Measurements from ENCODE around the gene CPAMD8. TPM values are rescaled to one million over a fixed set of nuclear protein-coding genes. Genes with fewer than 3 reads are reported as not detected.

CPAMD8 gene
- total and polyA plus RNA-seq, 10 of the 15 experiments (the other 5 are each of a cell fraction or from before 2014, with no cell fraction given) = 0.12 to 0.97 (median 0.25) TPM; not detected in 3

DNA sequence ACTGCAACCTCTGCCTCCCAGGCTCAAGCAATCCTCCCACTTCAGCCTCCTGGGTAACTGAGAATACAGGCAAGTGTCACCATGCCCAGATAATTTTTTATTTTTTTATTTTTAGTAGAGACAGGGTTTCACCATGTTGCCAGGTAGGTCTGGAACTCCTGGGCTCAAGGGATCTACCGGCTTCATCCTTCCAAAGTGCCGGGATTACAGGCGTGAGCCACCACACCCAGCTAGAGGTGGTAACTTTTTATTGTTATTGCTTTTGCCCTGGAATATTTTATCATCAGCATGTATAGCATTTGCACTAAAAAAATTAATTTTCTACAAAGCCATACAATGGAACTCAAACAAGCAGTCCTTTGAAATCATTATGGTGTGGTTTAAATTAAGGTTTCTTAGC lies 34.6 kb upstream of the CPAMD8 start (continued):
- TF ChIP-seq, protein P1, sequence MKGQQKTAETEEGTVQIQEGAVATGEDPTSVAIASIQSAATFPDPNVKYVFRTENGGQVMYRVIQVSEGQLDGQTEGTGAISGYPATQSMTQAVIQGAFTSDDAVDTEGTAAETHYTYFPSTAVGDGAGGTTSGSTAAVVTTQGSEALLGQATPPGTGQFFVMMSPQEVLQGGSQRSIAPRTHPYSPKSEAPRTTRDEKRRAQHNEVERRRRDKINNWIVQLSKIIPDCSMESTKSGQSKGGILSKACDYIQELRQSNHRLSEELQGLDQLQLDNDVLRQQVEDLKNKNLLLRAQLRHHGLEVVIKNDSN (IDR thresholded peaks at IDR 0.05; ENCODE audit: borderline replicate concordance, extremely low read length, insufficient read depth, low read depth, low read length) = no peak
- TF ChIP-seq PAX8 (IDR thresholded peaks at IDR 0.05) (no peak), KDM1A (IDR thresholded peaks at IDR 0.05; ENCODE audit: borderline replicate concordance) (no peak), SUZ12 (IDR thresholded peaks at IDR 0.05; ENCODE audit: unreplicated experiment) (no peak)
- TF ChIP-seq, protein P2, sequence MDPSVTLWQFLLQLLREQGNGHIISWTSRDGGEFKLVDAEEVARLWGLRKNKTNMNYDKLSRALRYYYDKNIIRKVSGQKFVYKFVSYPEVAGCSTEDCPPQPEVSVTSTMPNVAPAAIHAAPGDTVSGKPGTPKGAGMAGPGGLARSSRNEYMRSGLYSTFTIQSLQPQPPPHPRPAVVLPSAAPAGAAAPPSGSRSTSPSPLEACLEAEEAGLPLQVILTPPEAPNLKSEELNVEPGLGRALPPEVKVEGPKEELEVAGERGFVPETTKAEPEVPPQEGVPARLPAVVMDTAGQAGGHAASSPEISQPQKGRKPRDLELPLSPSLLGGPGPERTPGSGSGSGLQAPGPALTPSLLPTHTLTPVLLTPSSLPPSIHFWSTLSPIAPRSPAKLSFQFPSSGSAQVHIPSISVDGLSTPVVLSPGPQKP (IDR thresholded peaks at IDR 0.05; ENCODE audit: low read depth, low read length) = no peak

DNA sequence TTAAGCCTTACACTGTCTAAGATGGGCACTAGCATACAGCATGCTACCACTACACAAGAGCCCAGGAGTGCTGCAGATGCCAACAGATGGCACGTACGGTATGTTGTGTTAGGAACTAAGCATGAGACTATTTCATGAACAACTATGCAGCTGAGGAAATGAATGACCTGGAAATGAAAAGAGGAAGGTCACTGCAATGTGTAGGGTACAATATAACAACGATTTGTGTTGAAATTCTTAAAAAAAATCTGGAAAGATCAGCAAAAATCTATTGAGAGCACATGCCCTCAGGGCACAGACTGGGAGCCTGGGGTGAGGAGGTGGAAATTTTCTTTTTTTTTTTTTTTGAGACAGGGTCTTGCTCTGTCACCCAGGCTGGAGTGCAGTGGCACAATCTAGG lies 34.2 kb upstream of the CPAMD8 start:
- Histone ChIP-seq H3K36me3 (ENCODE audit: control insufficient read depth in 2 of 2, insufficient read depth in 2 of 2, low read length in 1 of 2) (peaks cover 18 to 21% of the 10 kb centered on the region in 2 experiments), H3K27me3 (replicated peaks in 1 of 2; ENCODE audit: control insufficient read depth in 2 of 2, insufficient read depth in 2 of 2, low read length in 1 of 2) (no peaks in the 10 kb centered on the region), H3K4me3 (no peak overlapping the region), H3K79me2 (ENCODE audit: control insufficient read depth, insufficient read depth, low read length) (peaks cover 12% of the 10 kb centered on the region), H4K20me1 (ENCODE audit: control insufficient read depth, insufficient read depth) (peaks cover 2% of the 10 kb centered on the region; the same call in 1 of the 2 replicates), H3K9ac (ENCODE audit: control insufficient read depth, insufficient read depth, low read length) (no peak overlapping the region), H2AFZ (ENCODE audit: control insufficient read depth, low read depth, low read length) (no peak overlapping the region), H3K4me2 (ENCODE audit: control insufficient read depth, insufficient read depth) (no peak overlapping the region), H3K27ac (ENCODE audit: control insufficient read depth, insufficient read depth) (no peak overlapping the region), H3K9me3 (replicated peaks; ENCODE audit: control insufficient read depth, insufficient read depth, low read length) (no peaks in the 10 kb centered on the region), H3K4me1 (ENCODE audit: control insufficient read depth, insufficient read depth, low read length) (peaks cover 18% of the 10 kb centered on the region)
- whole genome bisulfite sequencing (ENCODE audit: insufficient coverage, insufficient replicate concordance, low lambda C conversion rate, missing lambda C conversion rate) = 78% methylated on average over 3 of the region's 3 CpGs
- in situ Hi-C loops (cut with MboI) = no loop called here
- FAIRE-seq (no peak), DNase-seq (ENCODE audit: low read depth, low spot score) (no peak), ATAC-seq (no peak)
- ChIA-PET RAD21 (ENCODE audit: unreplicated experiment) (no interaction called here), SMC1A (ENCODE audit: uncharacterized antibody, unreplicated experiment) (no interaction called here), POLR2A (no interaction called here), CTCF (no interaction called here)
- TF ChIP-seq DPF2 (IDR thresholded peaks at IDR 0.05) = no peak
- TF ChIP-seq ESRRA (IDR thresholded peaks at IDR 0.05; ENCODE audit: low read length) = no peak
- TF ChIP-seq POLR2A (IDR thresholded peaks at IDR 0.05; ENCODE audit: low read depth, low read length) = no peak
- TF ChIP-seq, protein P3, sequence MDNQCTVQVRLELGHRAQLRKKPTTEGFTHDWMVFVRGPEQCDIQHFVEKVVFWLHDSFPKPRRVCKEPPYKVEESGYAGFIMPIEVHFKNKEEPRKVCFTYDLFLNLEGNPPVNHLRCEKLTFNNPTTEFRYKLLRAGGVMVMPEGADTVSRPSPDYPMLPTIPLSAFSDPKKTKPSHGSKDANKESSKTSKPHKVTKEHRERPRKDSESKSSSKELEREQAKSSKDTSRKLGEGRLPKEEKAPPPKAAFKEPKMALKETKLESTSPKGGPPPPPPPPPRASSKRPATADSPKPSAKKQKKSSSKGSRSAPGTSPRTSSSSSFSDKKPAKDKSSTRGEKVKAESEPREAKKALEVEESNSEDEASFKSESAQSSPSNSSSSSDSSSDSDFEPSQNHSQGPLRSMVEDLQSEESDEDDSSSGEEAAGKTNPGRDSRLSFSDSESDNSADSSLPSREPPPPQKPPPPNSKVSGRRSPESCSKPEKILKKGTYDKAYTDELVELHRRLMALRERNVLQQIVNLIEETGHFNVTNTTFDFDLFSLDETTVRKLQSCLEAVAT (IDR thresholded peaks at IDR 0.05) = no peak
- TF ChIP-seq ASH2L (IDR thresholded peaks at IDR 0.05; ENCODE audit: borderline replicate concordance, low read depth) = no peak
- TF ChIP-seq, protein P4, sequence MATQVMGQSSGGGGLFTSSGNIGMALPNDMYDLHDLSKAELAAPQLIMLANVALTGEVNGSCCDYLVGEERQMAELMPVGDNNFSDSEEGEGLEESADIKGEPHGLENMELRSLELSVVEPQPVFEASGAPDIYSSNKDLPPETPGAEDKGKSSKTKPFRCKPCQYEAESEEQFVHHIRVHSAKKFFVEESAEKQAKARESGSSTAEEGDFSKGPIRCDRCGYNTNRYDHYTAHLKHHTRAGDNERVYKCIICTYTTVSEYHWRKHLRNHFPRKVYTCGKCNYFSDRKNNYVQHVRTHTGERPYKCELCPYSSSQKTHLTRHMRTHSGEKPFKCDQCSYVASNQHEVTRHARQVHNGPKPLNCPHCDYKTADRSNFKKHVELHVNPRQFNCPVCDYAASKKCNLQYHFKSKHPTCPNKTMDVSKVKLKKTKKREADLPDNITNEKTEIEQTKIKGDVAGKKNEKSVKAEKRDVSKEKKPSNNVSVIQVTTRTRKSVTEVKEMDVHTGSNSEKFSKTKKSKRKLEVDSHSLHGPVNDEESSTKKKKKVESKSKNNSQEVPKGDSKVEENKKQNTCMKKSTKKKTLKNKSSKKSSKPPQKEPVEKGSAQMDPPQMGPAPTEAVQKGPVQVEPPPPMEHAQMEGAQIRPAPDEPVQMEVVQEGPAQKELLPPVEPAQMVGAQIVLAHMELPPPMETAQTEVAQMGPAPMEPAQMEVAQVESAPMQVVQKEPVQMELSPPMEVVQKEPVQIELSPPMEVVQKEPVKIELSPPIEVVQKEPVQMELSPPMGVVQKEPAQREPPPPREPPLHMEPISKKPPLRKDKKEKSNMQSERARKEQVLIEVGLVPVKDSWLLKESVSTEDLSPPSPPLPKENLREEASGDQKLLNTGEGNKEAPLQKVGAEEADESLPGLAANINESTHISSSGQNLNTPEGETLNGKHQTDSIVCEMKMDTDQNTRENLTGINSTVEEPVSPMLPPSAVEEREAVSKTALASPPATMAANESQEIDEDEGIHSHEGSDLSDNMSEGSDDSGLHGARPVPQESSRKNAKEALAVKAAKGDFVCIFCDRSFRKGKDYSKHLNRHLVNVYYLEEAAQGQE (IDR thresholded peaks at IDR 0.05; ENCODE audit: low read depth, low read length) = no peak
- no peak for TF ChIP-seq NBN (IDR thresholded peaks at IDR 0.05)
- no peak for TF ChIP-seq ATF7 (IDR thresholded peaks at IDR 0.05; ENCODE audit: low read depth)
- no peak for TF ChIP-seq SP1 (IDR thresholded peaks at IDR 0.05; ENCODE audit: low read depth, low read length)
- intact Hi-C loops (cut with micrococcal nuclease; ENCODE audit: unreplicated experiment) = loop anchor here (10.0 kb wide), 1 partner anchor 124 kb away; no protein-coding TSS in a partner anchor
- no TSS peak for BruUV-seq (replicated peaks)

All from GM12878 (cell line).